Transverse colon (tissue), 4 donors: ENCODE data around the gene ACTR3C.

Experiments used
- EP300 ChIP-seq: sonication (generic); formaldehyde crosslinking; IDR thresholded peaks from one replicate; pipeline ENCODE4 v1.6.1; 2017; ENCODE audit warnings: antibody characterized with exemption, low read depth
- POLR2A ChIP-seq: fragments of 450-650 bp; IDR thresholded peaks from one replicate; pipeline ENCODE4 v1.6.1; 2016; ENCODE audit warnings: antibody characterized with exemption, mild to moderate bottlenecking, moderate library complexity
- POLR2AphosphoS5 ChIP-seq, 3 donors: sonication (generic); formaldehyde crosslinking; IDR thresholded peaks; one replicate each; pipeline ENCODE4 v1.6.1; 2016; ENCODE audit warnings: antibody characterized with exemption in 3 of 3
- TF ChIP-seq, protein P1 (sequence below), 5 experiments: fragments of 200-600 bp in 3 of 5; fragments of 450-650 bp in 2 of 5; sonication (generic) in 3 of 5; IDR thresholded peaks; 1 replicate in 2 of 5; 2 replicates in 3 of 5; pipeline ENCODE4 v1.5.1; 2016 to 2017; ENCODE audit warnings: antibody characterized with exemption in 5 of 5, inconsistent platforms in 3 of 5, mild to moderate bottlenecking in 2 of 5, moderate library complexity in 1 of 5

DNA sequence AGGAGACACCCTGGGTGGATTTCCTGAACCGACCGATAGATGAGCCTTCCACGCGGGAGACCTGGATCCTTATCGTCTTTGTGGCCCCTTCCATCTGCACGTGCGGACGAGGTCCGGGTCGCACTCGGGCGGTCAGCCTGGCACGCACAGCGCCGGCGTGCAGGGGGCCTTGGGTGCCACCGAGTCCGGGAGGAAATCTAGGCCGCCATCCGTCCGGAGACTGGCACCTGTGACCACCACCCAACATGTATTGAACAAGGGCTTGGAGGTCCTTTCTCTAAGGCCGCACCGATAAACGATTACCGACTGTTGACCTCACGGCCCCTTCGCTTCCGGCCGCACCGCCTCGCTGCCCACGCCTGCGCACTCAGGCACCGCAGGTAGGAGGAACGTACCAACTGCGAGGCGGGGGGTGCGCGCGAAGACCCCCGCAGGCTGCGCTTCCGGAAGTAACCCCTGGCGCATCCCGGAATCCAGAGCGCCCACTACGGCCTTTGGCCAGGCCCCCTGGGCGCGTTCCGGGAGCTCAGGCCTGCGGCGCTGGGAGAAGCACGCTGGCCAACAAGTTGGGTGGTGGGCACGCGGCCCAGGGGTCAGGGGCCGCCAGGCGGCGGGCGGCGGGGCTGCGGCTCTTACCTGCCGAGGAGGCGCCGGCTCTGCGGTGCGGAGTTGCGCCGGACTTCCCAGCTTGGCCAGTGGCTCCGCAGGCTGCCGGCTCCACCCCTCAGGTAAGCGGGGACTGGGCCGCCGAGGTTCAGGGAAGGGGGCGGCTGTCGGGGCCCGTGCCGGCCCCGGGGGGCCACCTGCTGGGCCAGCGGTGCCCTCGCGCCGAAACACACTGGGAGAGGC, at the start of gene ACTR3C, which contains the start of gene LRRC61:
- peak; percentile 30 to 50 (median 47) for TF ChIP-seq POLR2AphosphoS5 (IDR thresholded peaks at IDR 0.05)
- TF ChIP-seq, protein P1, sequence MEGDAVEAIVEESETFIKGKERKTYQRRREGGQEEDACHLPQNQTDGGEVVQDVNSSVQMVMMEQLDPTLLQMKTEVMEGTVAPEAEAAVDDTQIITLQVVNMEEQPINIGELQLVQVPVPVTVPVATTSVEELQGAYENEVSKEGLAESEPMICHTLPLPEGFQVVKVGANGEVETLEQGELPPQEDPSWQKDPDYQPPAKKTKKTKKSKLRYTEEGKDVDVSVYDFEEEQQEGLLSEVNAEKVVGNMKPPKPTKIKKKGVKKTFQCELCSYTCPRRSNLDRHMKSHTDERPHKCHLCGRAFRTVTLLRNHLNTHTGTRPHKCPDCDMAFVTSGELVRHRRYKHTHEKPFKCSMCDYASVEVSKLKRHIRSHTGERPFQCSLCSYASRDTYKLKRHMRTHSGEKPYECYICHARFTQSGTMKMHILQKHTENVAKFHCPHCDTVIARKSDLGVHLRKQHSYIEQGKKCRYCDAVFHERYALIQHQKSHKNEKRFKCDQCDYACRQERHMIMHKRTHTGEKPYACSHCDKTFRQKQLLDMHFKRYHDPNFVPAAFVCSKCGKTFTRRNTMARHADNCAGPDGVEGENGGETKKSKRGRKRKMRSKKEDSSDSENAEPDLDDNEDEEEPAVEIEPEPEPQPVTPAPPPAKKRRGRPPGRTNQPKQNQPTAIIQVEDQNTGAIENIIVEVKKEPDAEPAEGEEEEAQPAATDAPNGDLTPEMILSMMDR (IDR thresholded peaks at IDR 0.05) = peak in 4 of 5 experiments; percentile 24 to 54 (median 30)
- TF ChIP-seq POLR2A = peak; percentile 43
- TF ChIP-seq EP300 = no peak
